ENCODE results near the gene HEATR1.
"Not testable (repeated sequence)": the region's sequence is repeated elsewhere in the genome, so short reads cannot be mapped to it uniquely, and the experiment has no call there.

Gene HEATR1

GRCh38 chr1:236603991-236604904 is at the start of gene HEATR1:
Gene HEATR1, minus strand, starts transcription at chr1:236604516. Its CDS starts 421 bp downstream, at chr1:236604095.
- DNase-seq (ENCODE audit: low read depth in 3 of 3): peak; percentile 78 to 93 (median 82)

- no peak for DNase-seq (ENCODE audit: low read depth in 3 of 3)
These were observed 40.8 kb upstream of the HEATR1 start for GRCh38 chr1:236645016-236645680.

- no peak for DNase-seq (ENCODE audit: low read depth in 3 of 3)
These were observed 38.4 kb upstream of the HEATR1 start for GRCh38 chr1:236642763-236643162.

GRCh38 chr1:236639686-236640085 is 35.4 kb upstream of the HEATR1 start:
- no peak for DNase-seq (ENCODE audit: low read depth in 3 of 3)

GRCh38 chr1:236638945-236639344 is 34.6 kb upstream of the HEATR1 start:
- no peak for DNase-seq (ENCODE audit: low read depth in 3 of 3)

- DNase-seq (ENCODE audit: low read depth in 3 of 3): no peak
These were observed 31.7 kb upstream of the HEATR1 start for GRCh38 chr1:236636017-236636416.

- no peak for DNase-seq (ENCODE audit: low read depth in 3 of 3)
These were observed 23.6 kb upstream of the HEATR1 start for GRCh38 chr1:236627727-236628408.

- no peak for DNase-seq (ENCODE audit: low read depth in 3 of 3)
These were observed 19.3 kb upstream of the HEATR1 start for GRCh38 chr1:236623371-236624166.

- no peak for DNase-seq (ENCODE audit: low read depth in 3 of 3)
These were observed 18.1 kb upstream of the HEATR1 start for GRCh38 chr1:236622407-236622806.

GRCh38 chr1:236619398-236619797 is 15.1 kb upstream of the HEATR1 start:
- no peak for DNase-seq (ENCODE audit: low read depth in 3 of 3)

GRCh38 chr1:236618507-236618906 is 14.2 kb upstream of the HEATR1 start:
- no peak for DNase-seq (ENCODE audit: low read depth in 3 of 3)

- no peak for DNase-seq (ENCODE audit: low read depth in 3 of 3)
These were observed 11.3 kb upstream of the HEATR1 start for GRCh38 chr1:236615399-236616148.

- DNase-seq (ENCODE audit: low read depth in 3 of 3): no peak
These were observed 8.0 kb upstream of the HEATR1 start for GRCh38 chr1:236612349-236612748.

- peak in 1 of 3 experiments; percentile 26 for DNase-seq (ENCODE audit: low read depth in 3 of 3)
These were observed 4.8 kb upstream of the HEATR1 start for GRCh38 chr1:236608930-236609726.

GRCh38 chr1:236607597-236607996 is 3.3 kb upstream of the HEATR1 start:
- DNase-seq (ENCODE audit: low read depth in 3 of 3): not testable (repeated sequence)

GRCh38 chr1:236604905-236605806 is 840 bp upstream of the HEATR1 start:
- no peak for DNase-seq (ENCODE audit: low read depth in 3 of 3)

GRCh38 chr1:236602171-236602570 is 2.1 kb downstream of the HEATR1 start:
- no peak for DNase-seq (ENCODE audit: low read depth in 3 of 3)

GRCh38 chr1:236590553-236591150 is 13.7 kb downstream of the HEATR1 start:
- no peak for DNase-seq (ENCODE audit: low read depth in 3 of 3)

Data from stimulated activated CD4-positive, alpha-beta T cell treated with anti-CD3 and anti-CD28 coated beads, TNF-alpha, amount 100 ng/mL, for 24 hours (primary cell).